Transverse colon (tissue), 3 donors: ENCODE results near the gene DYDC2.

Experiments
- CTCF ChIP-seq, 5 experiments: fragments of 200-600 bp in 3 of 5; fragments of 450-650 bp in 2 of 5; sonication (generic) in 3 of 5; IDR thresholded peaks; 1 replicate in 2 of 5; 2 replicates in 3 of 5; pipeline ENCODE4 v1.5.1; 2016 to 2017; ENCODE audit warnings: antibody characterized with exemption in 5 of 5, inconsistent platforms in 3 of 5, mild to moderate bottlenecking in 2 of 5, moderate library complexity in 1 of 5
- POLR2A ChIP-seq: fragments of 450-650 bp; IDR thresholded peaks from one replicate; pipeline ENCODE4 v1.6.1; 2016; ENCODE audit warnings: antibody characterized with exemption, mild to moderate bottlenecking, moderate library complexity

GRCh38 chr10:80356563-80356988 is at the start of gene DYDC2, which contains the start of gene DYDC1:
- TF ChIP-seq CTCF (IDR thresholded peaks at IDR 0.05) (no peak), POLR2A (no peak)
